ENCODE data around the gene DGKD.

GRCh38 chr2:233426619-233427342 lies 72.5 kb downstream of the DGKD start:
- TF ChIP-seq CTCF (conservative IDR thresholded peaks at IDR 0.05 in 1 of 2, IDR thresholded peaks at IDR 0.05 in 1 of 2; ENCODE audit: low read depth in 1 of 2, low read length in 2 of 2) (no peak), EZH2 (IDR thresholded peaks at IDR 0.05; ENCODE audit: low read length, missing control alignments) (no peak)

All from fibroblast of lung (primary cell).